Duodenal mucosa (tissue), 2 donors: ENCODE data around the gene ARPC1B.
"Not testable (repeated sequence)": the region's sequence is repeated elsewhere in the genome, so short reads cannot be mapped to it uniquely, and the experiment has no call there.

ENCODE experiments used
- H3K27ac ChIP-seq: one replicate; pipeline ENCODE4 v1.7.0; 2013; ENCODE audit warnings: low read depth, low read length
- H3K27me3 ChIP-seq, 2 donors: one replicate each; pipeline ENCODE4 v1.7.0; 2013; ENCODE audit warnings: low read length in 2 of 2, control low read depth in 1 of 2; ENCODE audit not compliant: insufficient read depth in 2 of 2, control insufficient read depth in 1 of 2
- H3K36me3 ChIP-seq, 2 donors: one replicate each; pipeline ENCODE4 v1.7.0; 2013; ENCODE audit warnings: low read length in 2 of 2, control low read depth in 1 of 2; ENCODE audit not compliant: insufficient read depth in 2 of 2, control insufficient read depth in 1 of 2
- H3K4me1 ChIP-seq, 2 donors: one replicate each; pipeline ENCODE4 v1.7.0; 2013; ENCODE audit warnings: low read length in 2 of 2, control low read depth in 1 of 2; ENCODE audit not compliant: insufficient read depth in 2 of 2, control insufficient read depth in 1 of 2
- H3K4me3 ChIP-seq, 2 donors: one replicate each; pipeline ENCODE4 v1.7.0; 2013; ENCODE audit warnings: low read length in 2 of 2, low read depth in 1 of 2
- H3K9ac ChIP-seq, 2 donors: one replicate each; pipeline ENCODE4 v1.7.0; 2013; ENCODE audit warnings: low read length in 2 of 2, low read depth in 1 of 2
- H3K9me3 ChIP-seq, 2 donors: one replicate each; pipeline ENCODE4 v1.7.0; 2013; ENCODE audit warnings: low read length in 2 of 2, control low read depth in 1 of 2; ENCODE audit not compliant: control insufficient read depth in 1 of 2

Gene ARPC1B

DNA sequence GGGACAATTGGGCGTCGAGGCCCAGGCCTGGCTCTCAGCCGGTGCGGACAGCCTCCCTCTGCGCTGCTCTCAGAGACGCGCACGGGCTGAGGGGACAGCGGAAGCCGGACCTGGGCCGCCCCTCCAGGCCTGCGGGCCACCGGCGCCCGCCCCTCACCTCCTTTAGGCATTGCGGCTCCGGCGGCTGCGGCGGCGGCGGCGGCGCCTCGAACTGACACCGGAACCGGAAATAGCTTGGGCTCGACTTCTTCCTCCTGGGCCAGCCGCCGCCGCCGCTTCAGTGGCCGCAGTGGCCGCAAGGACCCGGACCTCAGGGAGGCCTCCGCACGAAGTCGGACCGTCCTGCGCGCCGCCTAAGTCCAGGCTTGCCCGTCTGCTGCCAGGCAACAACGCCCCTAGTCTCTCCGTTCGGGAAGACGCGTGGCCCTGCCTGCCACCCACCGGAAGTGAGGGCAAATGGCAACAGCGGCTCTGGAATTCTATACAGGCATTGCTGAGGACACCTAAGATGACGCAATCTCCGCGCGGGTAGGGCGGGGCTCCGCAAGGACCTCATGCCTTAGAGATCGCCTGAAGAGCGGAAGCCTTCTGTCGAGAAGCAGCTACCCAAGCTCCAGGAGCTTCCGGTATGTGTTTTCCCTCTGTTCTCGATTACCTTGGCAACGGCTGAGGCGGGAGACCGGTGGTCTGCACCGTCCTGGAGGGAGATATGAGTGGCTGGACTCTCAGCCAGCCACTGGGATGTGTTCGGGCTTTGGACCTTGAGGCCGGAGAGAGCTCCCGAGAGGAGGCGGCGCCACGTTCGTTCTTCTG, 34.1 kb downstream of the ARPC1B start, which contains the start of the genes BUD31 and PDAP1:
BUD31 (plus strand) TSS at position 591 of the 813 bp plus-strand sequence. CDS start 2,124 bp downstream, outside the sequence.
PDAP1 (minus strand) TSS at position 219 of the 813 bp plus-strand sequence; CDS start at position 170, 49 bp downstream.
- peaks cover 27 to 34% of the 10 kb centered on the region in 2 donors for H3K4me1 ChIP-seq
- peaks cover 17 to 39% of the 10 kb centered on the region in 2 donors for H3K36me3 ChIP-seq
- peak within 1 kb of the TSS; percentile 91 to 96 for H3K4me3 ChIP-seq
- no peaks in the 10 kb centered on the region for H3K27me3 ChIP-seq
- no peaks in the 10 kb centered on the region for H3K9me3 ChIP-seq
- H3K27ac ChIP-seq: peak within 1 kb of the TSS; percentile 99
- peak within 1 kb of the TSS; percentile 93 to 94 for H3K9ac ChIP-seq

DNA sequence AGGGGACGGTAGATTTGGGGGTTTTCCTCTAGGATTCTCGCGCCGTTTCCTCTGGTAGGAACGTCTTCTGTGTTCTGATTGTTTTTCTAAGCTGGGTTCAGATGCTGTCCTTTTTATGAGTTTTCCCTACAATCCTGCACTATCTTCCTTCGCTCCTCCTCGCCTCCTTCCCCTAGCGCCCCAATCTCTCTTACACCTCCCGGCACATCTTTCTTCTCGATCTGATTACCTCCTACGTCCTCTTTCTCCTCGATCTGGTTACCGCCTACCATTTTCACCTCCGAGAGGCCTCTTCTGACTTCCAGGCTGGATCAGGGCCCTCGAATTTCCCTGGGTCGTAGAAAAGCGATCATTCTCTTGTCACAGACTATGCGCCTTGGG, 34.7 kb downstream of the ARPC1B start:
- Histone ChIP-seq H3K36me3 (peaks cover 12 to 39% of the 10 kb centered on the region in 2 donors), H3K4me3 (peak overlapping the region; percentile 91 to 96), H3K9me3 (no peaks in the 10 kb centered on the region), H3K27ac (peak overlapping the region; percentile 99), H3K9ac (peak overlapping the region; percentile 93 to 94), H3K4me1 (peaks cover 27 to 34% of the 10 kb centered on the region in 2 donors), H3K27me3 (no peaks in the 10 kb centered on the region)

DNA sequence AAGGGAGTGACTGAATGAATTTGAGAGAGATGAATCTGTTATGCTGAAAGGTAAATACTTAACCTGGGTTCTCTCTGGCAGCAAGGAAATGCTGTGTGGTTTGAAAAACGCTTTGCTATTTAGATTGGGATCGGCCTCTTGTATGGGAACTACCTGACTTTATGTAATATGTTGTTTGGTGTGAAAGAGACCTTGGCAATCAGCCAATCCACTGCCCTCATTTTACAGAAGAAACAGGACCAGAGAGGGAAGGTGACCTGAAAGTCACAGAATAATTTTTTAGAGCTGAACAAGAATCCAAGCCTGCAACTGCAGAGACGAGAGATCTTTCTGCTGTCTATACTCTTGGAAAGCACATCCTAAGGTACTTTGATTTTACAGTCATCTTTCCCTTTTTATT, 35.3 kb downstream of the ARPC1B start:
- Histone ChIP-seq H3K4me3 (peak overlapping the region; percentile 91 to 96), H3K27me3 (no peaks in the 10 kb centered on the region), H3K27ac (no peak overlapping the region), H3K4me1 (peaks cover 27 to 34% of the 10 kb centered on the region in 2 donors), H3K36me3 (peaks cover 10 to 38% of the 10 kb centered on the region in 2 donors), H3K9me3 (no peaks in the 10 kb centered on the region), H3K9ac (peak overlapping the region; percentile 93 to 94)

DNA sequence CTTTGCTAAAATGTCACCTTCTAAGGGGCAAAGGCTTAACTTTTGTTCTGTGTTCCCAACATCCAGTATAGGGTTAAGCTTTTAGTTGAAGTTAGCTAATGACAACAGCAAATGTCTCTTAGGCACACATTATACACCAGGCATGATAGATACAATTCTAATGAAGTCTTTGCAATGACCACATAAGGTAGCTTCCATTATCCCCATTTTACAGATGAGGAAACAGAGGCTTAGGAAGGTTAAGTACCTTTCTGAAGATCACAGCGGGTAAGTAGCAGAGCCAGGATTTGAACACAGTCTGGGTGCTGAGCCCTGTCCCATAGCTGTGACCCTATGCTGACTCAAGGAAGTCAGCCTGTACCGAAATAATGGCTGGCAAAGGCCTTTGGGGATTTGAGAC, 36.1 kb downstream of the ARPC1B start:
- no peaks in the 10 kb centered on the region for H3K27me3 ChIP-seq
- peaks cover 12 to 44% of the 10 kb centered on the region in 2 donors for H3K36me3 ChIP-seq
- no peak overlapping the region for H3K9ac ChIP-seq
- no peak overlapping the region for H3K27ac ChIP-seq
- peaks cover 27 to 34% of the 10 kb centered on the region in 2 donors for H3K4me1 ChIP-seq
- H3K4me3 ChIP-seq: no peak overlapping the region
- H3K9me3 ChIP-seq: no peaks in the 10 kb centered on the region

DNA sequence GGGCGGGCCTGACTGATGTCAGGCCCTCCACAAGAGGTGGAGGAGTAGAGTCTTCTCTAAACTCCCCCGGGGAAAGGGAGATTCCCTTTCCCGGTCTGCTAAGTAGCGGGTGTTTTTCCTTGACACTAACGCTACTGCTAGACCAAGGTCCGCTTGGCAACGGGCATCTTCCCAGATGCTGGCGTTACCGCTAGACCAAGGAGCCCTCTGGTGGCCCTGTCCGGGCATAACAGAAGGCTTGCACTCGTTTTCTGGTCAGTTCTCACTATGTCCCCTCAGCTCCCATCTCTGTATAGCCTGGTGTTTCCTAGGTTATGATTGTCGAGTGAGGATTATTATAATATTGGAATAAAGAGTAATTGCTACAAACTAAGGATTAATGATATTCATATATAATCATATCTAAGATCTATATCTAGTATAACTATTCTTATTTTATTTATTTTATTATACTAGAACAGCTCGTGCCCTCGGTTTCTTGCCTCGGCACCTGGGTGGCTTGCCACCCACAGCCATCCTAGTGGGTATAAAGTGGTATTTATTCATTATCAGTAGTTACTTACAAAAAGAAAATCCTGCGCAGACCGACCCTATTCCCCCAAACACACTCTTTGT, 41.1 kb downstream of the ARPC1B start:
- not testable (repeated sequence) for H3K9me3 ChIP-seq, H3K9ac ChIP-seq, H3K27me3 ChIP-seq, H3K27ac ChIP-seq, H3K4me3 ChIP-seq, H3K4me1 ChIP-seq
- peaks cover 44 to 87% of the 10 kb centered on the region in 2 donors for H3K36me3 ChIP-seq

DNA sequence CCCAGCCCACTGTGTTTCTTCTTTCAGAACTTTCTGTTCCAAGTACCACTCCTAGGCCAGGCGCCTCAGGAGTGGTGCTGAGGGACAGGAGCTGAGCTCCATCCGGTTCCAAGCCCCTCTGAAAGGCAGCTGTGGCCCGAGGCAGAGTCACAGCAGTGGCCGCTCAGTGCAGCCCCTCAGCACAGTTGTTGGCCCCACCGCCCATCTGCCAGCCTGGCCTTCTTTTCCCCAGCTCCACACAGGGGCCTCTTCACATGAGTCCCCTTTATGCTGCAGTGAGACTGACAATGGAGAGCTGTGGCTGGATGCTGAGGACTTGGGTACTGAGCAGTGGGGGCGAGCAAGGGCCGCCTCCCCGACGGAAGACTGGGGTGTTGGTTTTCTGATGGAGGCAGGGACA, 43.7 kb downstream of the ARPC1B start:
- Histone ChIP-seq H3K4me3 (no peak overlapping the region), H3K36me3 (peaks cover 44 to 83% of the 10 kb centered on the region in 2 donors), H3K4me1 (no peaks in the 10 kb centered on the region), H3K27ac (no peak overlapping the region), H3K9ac (no peak overlapping the region), H3K9me3 (no peaks in the 10 kb centered on the region), H3K27me3 (no peaks in the 10 kb centered on the region)

DNA sequence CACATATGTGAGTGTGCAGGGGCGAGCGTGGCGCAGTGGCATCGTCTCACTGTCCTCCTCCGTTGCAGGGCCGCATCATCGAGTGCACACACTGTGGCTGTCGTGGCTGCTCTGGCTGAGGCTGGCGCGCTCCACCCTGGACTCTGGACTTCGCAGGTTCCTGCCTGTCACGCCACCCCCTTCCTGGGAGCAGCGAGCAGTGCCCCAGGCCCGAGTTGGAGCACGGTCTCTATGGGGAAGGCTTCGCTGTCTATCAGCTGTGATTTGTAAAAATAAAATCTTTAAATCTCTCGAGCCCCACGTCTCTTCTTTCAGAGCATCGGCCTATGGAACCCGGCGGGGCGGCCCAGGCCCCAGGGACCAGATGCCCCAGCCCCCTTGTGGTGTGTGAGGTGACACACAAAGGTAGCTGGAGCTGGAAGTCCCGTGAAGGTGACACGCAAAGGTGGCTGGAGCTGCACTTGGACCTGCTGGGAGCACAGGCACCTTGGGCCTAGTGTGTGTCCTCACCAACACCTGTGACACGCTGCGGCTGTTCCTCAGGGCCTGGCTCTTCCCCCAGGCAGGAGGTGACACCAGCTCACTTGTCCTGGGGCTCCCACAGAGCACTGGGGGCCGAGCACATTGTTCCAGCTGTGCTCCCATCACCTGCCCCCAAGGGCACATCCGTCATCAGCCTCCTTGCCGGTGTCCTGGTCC, 44.9 kb downstream of the ARPC1B start:
- H3K36me3 ChIP-seq: peaks cover 53 to 84% of the 10 kb centered on the region in 2 donors
- H3K4me3 ChIP-seq: no peak overlapping the region
- H3K27me3 ChIP-seq: no peaks in the 10 kb centered on the region
- H3K9me3 ChIP-seq: no peaks in the 10 kb centered on the region
- H3K9ac ChIP-seq: no peak overlapping the region
- no peaks in the 10 kb centered on the region for H3K4me1 ChIP-seq
- H3K27ac ChIP-seq: no peak overlapping the region

DNA sequence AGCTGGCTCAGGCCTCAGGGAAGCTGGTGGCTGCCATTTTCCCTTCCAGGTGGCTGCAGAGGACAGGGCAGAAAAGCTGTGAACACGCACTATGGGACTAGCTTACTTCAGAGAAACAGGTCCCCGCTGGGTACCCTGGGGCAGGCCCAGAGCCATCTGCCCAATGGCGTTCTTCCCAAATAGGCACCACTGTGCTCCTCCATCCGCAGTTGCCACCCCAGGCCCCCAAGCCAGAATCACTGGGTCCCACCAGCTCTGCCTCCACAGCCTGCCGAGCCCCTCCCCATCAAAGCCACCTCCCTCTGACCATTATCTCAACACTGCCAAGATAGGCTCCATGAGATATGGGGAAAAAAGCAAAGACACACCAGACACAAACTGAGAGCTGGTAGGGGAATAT, 45.7 kb downstream of the ARPC1B start:
- Histone ChIP-seq H3K9me3 (no peaks in the 10 kb centered on the region), H3K36me3 (peaks cover 50 to 84% of the 10 kb centered on the region in 2 donors), H3K4me3 (no peak overlapping the region), H3K27ac (no peak overlapping the region), H3K4me1 (no peaks in the 10 kb centered on the region), H3K27me3 (no peaks in the 10 kb centered on the region), H3K9ac (no peak overlapping the region)

DNA sequence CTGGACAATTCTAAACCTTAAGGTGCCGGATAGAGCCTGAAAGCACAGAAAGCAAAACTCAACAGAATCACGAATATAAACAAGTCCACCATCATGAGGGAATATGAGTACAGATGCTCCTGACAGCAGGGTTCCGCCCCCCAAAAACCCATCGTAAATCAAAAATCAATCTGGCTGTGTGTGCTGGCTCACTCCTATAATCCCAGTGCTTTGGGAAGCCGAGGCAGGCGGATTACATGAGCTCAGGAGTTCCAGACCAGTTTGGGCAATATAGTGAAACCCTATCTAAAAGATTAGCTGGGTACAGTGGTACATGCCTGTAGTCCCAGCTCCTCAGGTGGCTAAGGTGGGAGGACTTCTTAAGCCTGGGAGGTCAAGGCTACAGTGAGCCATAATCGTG, 46.5 kb downstream of the ARPC1B start:
- Histone ChIP-seq H3K4me1 (no peaks in the 10 kb centered on the region), H3K9me3 (no peaks in the 10 kb centered on the region), H3K27ac (no peak overlapping the region), H3K27me3 (no peaks in the 10 kb centered on the region), H3K9ac (no peak overlapping the region), H3K4me3 (no peak overlapping the region), H3K36me3 (peaks cover 50 to 84% of the 10 kb centered on the region in 2 donors)

DNA sequence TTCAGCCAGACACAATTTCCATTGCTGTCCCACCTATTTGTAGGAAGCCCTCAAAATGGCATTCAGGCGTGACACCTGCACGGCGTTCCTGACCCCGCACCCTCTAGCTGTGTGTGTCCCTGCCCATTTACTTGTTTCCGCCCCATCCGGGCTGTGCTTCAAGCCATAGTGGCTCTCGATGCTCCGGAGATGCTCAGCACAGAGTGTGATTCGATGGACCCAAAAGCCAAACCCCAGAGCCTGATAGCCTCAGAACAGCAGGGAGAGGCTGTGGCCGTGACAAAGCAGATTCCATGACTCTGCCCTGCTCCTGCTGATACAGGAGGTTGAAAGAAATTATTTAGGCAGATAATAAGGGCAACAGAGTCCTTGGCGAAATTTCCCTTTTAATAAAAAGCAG, 47.7 kb downstream of the ARPC1B start:
- Histone ChIP-seq H3K27ac (no peak overlapping the region), H3K9me3 (no peaks in the 10 kb centered on the region), H3K4me3 (no peak overlapping the region), H3K4me1 (no peaks in the 10 kb centered on the region), H3K36me3 (peaks cover 45 to 74% of the 10 kb centered on the region in 2 donors), H3K9ac (no peak overlapping the region), H3K27me3 (no peaks in the 10 kb centered on the region)
